Neural cell (in vitro differentiated cells): ENCODE measurements around the gene NAA15. TPM values are rescaled to one million over a fixed set of nuclear protein-coding genes. Genes with fewer than 3 reads are reported as not detected.

ENCODE experiments used
- H2AFZ ChIP-seq: fragments of 200-600, 300-800 bp; sonication (generic), shearing (Covaris generic); 2 replicates; pipeline ENCODE4 v1.6.0; 2014; ENCODE audit warnings: low read depth, mild to moderate bottlenecking, antibody characterized with exemption, low read length, moderate library complexity
- H3F3A ChIP-seq: fragments of 200-600 bp; shearing (Covaris generic); 2 replicates; pipeline ENCODE4 v1.6.1; 2016; ENCODE audit warnings: mild to moderate bottlenecking, moderate library complexity, mixed read lengths, antibody characterized with exemption, low read length; ENCODE audit not compliant: insufficient read depth, poor library complexity, severe bottlenecking
- H3K27ac ChIP-seq: fragments of 200-600, 300-800 bp; sonication (generic), shearing (Covaris generic); 2 replicates; pipeline ENCODE4 v1.5.1; 2014; ENCODE audit warnings: mild to moderate bottlenecking, low read length, moderate library complexity
- H3K27me3 ChIP-seq: fragments of 300-800, 200-600 bp; sonication (generic), shearing (Covaris generic); 2 replicates; pipeline ENCODE4 v1.6.0; 2014; ENCODE audit warnings: mild to moderate bottlenecking, low read depth, low read length, moderate library complexity; ENCODE audit not compliant: insufficient read depth
- H3K36me3 ChIP-seq: fragments of 300-800, 200-600 bp; sonication (generic), shearing (Covaris generic); 2 replicates; pipeline ENCODE4 v1.5.1; 2014; ENCODE audit warnings: mild to moderate bottlenecking, antibody characterized with exemption, low read length, moderate library complexity; ENCODE audit not compliant: insufficient read depth
- H3K4me2 ChIP-seq: fragments of 300-800, 200-600 bp; sonication (generic), shearing (Covaris generic); 2 replicates; pipeline ENCODE4 v1.6.0; 2014; ENCODE audit warnings: mild to moderate bottlenecking, low read length
- H3K4me3 ChIP-seq: fragments of 300-800, 200-600 bp; sonication (generic), shearing (Covaris generic); 2 replicates; pipeline ENCODE4 v1.5.1; 2014; ENCODE audit warnings: mild to moderate bottlenecking, low read length, moderate library complexity
- H3K79me2 ChIP-seq: fragments of 200-600 bp; shearing (Covaris generic); replicated peaks from 2 replicates; pipeline ENCODE4 v1.6.0; 2014; ENCODE audit warnings: mild to moderate bottlenecking, low read length, moderate library complexity; ENCODE audit not compliant: insufficient read depth
- H3K9ac ChIP-seq: fragments of 300-800, 200-600 bp; sonication (generic), shearing (Covaris generic); 2 replicates; pipeline ENCODE4 v1.6.1; 2016; ENCODE audit warnings: mild to moderate bottlenecking, low read length, mixed read lengths
- H3K9me2 ChIP-seq: fragments of 200-600 bp; shearing (Covaris generic); 2 replicates; pipeline ENCODE4 v1.6.1; 2016; ENCODE audit warnings: mild to moderate bottlenecking, low read length, mixed read lengths; ENCODE audit not compliant: insufficient read depth
- H3K9me3 ChIP-seq: fragments of 200-600, 300-800 bp; sonication (generic), shearing (Covaris generic); 2 replicates; pipeline ENCODE4 v1.6.1; 2016; ENCODE audit warnings: mild to moderate bottlenecking, mixed run types, low read length, moderate library complexity, mixed read lengths
- H4K20me1 ChIP-seq: fragments of 200-600 bp; shearing (Covaris generic); 2 replicates; pipeline ENCODE4 v1.6.1; 2016; ENCODE audit warnings: mild to moderate bottlenecking, mixed run types; ENCODE audit not compliant: insufficient read depth
- EP300 ChIP-seq: fragments of 450-650 bp; conservative IDR thresholded peaks from 2 replicates; pipeline ENCODE4 v1.6.1; 2014; ENCODE audit warnings: antibody characterized with exemption, mild to moderate bottlenecking, moderate library complexity; ENCODE audit not compliant: poor library complexity, severe bottlenecking
- EZH2 ChIP-seq: fragments of 200-600, 300-800 bp; shearing (Covaris generic), sonication (generic); IDR thresholded peaks from 2 replicates; pipeline ENCODE4 v1.6.1; 2014; ENCODE audit warnings: antibody characterized with exemption, low read length, borderline replicate concordance, mild to moderate bottlenecking; ENCODE audit not compliant: insufficient read depth, poor library complexity, severe bottlenecking
- MXI1 ChIP-seq: fragments of 450-650 bp; conservative IDR thresholded peaks from 2 replicates; pipeline ENCODE4 v1.6.1; 2014; ENCODE audit warnings: antibody characterized with exemption, mild to moderate bottlenecking; ENCODE audit not compliant: poor library complexity, severe bottlenecking
- POLR2AphosphoS5 ChIP-seq: IDR thresholded peaks from 2 replicates; pipeline ENCODE4 v1.6.1; 2012
- RAD21 ChIP-seq: fragments of 450-650 bp; conservative IDR thresholded peaks from 2 replicates; pipeline ENCODE4 v1.6.1; 2014; ENCODE audit warnings: antibody characterized with exemption, mild to moderate bottlenecking, moderate library complexity
- SMC3 ChIP-seq: fragments of 450-650 bp; conservative IDR thresholded peaks from 2 replicates; pipeline ENCODE4 v1.6.1; 2014; ENCODE audit warnings: antibody characterized with exemption, mild to moderate bottlenecking, moderate library complexity; ENCODE audit not compliant: poor library complexity
- TAF1 ChIP-seq: IDR thresholded peaks from 2 replicates; pipeline ENCODE4 v1.6.1; 2012; ENCODE audit warnings: low read depth
- polyA plus RNA-seq: library from polyadenylated mRNA; depleted of rRNA; stranded (reverse); fragments of >200 nt; gene quantifications from 2 replicates; pipeline ENCODE4 v1.2.3, GENCODE V29; 2014
- TF ChIP-seq, protein P1 (sequence below): fragments of 450-650 bp; IDR thresholded peaks from 2 replicates; pipeline ENCODE4 v1.5.1; 2014; ENCODE audit warnings: antibody characterized with exemption, mild to moderate bottlenecking, moderate library complexity; ENCODE audit not compliant: poor library complexity, severe bottlenecking
- TF ChIP-seq, protein P2 (sequence below): IDR thresholded peaks from 2 replicates; pipeline ENCODE4 v1.6.1; 2012; ENCODE audit warnings: borderline replicate concordance

The NAA15 gene
- polyA plus RNA-seq, 1 donor from 2014 or later, result 12.5 TPM

DNA sequence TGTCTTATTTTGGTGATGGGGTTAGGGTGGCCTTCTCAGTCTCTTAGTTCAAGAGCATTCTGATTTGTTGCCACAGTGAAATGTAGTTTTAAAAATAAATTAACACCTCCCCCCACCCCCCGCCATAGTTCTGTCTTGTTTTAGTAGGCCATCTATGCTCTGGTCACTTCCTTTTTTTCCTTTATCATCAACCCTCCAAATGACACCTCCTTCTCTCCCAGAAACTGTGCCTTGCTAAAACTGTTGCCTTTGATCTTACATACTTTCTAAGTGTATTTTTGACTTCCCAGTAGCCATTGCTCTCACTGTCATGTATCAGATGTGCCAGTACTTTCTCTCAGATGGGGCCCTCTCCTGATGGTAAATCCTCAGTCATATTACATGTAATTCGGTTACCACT is 15.4 kb downstream of the NAA15 start:
- no peak for TF ChIP-seq RAD21
- TF ChIP-seq MXI1, result no peak
- TF ChIP-seq, protein P1, sequence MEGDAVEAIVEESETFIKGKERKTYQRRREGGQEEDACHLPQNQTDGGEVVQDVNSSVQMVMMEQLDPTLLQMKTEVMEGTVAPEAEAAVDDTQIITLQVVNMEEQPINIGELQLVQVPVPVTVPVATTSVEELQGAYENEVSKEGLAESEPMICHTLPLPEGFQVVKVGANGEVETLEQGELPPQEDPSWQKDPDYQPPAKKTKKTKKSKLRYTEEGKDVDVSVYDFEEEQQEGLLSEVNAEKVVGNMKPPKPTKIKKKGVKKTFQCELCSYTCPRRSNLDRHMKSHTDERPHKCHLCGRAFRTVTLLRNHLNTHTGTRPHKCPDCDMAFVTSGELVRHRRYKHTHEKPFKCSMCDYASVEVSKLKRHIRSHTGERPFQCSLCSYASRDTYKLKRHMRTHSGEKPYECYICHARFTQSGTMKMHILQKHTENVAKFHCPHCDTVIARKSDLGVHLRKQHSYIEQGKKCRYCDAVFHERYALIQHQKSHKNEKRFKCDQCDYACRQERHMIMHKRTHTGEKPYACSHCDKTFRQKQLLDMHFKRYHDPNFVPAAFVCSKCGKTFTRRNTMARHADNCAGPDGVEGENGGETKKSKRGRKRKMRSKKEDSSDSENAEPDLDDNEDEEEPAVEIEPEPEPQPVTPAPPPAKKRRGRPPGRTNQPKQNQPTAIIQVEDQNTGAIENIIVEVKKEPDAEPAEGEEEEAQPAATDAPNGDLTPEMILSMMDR, result no peak
- no peak for TF ChIP-seq TAF1
- no peak for TF ChIP-seq SMC3
- TF ChIP-seq EZH2, result no peak
- no peak for TF ChIP-seq EP300
- TF ChIP-seq POLR2AphosphoS5, result no peak
- TF ChIP-seq, protein P2, sequence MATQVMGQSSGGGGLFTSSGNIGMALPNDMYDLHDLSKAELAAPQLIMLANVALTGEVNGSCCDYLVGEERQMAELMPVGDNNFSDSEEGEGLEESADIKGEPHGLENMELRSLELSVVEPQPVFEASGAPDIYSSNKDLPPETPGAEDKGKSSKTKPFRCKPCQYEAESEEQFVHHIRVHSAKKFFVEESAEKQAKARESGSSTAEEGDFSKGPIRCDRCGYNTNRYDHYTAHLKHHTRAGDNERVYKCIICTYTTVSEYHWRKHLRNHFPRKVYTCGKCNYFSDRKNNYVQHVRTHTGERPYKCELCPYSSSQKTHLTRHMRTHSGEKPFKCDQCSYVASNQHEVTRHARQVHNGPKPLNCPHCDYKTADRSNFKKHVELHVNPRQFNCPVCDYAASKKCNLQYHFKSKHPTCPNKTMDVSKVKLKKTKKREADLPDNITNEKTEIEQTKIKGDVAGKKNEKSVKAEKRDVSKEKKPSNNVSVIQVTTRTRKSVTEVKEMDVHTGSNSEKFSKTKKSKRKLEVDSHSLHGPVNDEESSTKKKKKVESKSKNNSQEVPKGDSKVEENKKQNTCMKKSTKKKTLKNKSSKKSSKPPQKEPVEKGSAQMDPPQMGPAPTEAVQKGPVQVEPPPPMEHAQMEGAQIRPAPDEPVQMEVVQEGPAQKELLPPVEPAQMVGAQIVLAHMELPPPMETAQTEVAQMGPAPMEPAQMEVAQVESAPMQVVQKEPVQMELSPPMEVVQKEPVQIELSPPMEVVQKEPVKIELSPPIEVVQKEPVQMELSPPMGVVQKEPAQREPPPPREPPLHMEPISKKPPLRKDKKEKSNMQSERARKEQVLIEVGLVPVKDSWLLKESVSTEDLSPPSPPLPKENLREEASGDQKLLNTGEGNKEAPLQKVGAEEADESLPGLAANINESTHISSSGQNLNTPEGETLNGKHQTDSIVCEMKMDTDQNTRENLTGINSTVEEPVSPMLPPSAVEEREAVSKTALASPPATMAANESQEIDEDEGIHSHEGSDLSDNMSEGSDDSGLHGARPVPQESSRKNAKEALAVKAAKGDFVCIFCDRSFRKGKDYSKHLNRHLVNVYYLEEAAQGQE, result no peak

DNA sequence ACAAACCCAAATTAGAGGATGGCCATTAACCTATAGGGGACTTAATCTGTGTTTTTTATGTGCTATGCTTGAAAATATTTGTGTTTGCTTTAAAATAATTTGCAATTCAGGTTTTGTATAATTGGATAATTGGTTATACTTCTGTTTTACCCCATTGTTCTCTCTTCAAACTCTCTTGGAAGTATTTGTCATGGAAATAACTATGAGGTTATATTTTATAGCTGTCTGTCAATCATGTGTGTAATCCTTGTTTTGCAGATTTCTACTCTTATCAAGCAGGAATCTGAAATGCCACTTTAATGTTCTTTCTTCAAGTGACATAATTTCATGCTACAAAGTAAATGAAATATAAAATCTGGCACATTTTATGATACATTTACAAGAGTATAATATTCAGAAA is 16.3 kb downstream of the NAA15 start:
- Histone ChIP-seq H3K27ac (no peak overlapping the region), H3K27me3 (no peaks in the 10 kb centered on the region), H4K20me1 (no peaks in the 10 kb centered on the region), H3K9me3 (no peaks in the 10 kb centered on the region), H3K36me3 (no peaks in the 10 kb centered on the region), H3K79me2 (peaks cover 82% of the 10 kb centered on the region), H3K9ac (no peak overlapping the region), H2AFZ (no peak overlapping the region), H3K4me2 (no peak overlapping the region), H3K9me2 (no peaks in the 10 kb centered on the region), H3F3A (no peaks in the 10 kb centered on the region), H3K4me3 (no peak overlapping the region)
- TF ChIP-seq, protein P2, result no peak
- TF ChIP-seq EP300, result peak; percentile 19

More for the DNA sequence above, 15.4 kb downstream of the NAA15 start:
- no peak overlapping the region for H3K4me2 ChIP-seq
- no peaks in the 10 kb centered on the region for H3F3A ChIP-seq
- no peak overlapping the region for H3K4me3 ChIP-seq
- H3K79me2 ChIP-seq, result peaks cover 83% of the 10 kb centered on the region
- H3K36me3 ChIP-seq, result no peaks in the 10 kb centered on the region
- no peaks in the 10 kb centered on the region for H3K27me3 ChIP-seq
- H4K20me1 ChIP-seq, result peaks cover 3% of the 10 kb centered on the region
- H3K9me2 ChIP-seq, result no peaks in the 10 kb centered on the region
- no peak overlapping the region for H3K27ac ChIP-seq
- H3K9me3 ChIP-seq, result no peaks in the 10 kb centered on the region
- H2AFZ ChIP-seq, result no peak overlapping the region
- H3K9ac ChIP-seq, result no peak overlapping the region
